PFSK-1 (cell line): ENCODE measurements around the gene ESR2.

Source experiments
- FOXP2 ChIP-seq: optimal IDR thresholded peaks from 2 replicates; pipeline ENCODE3; 2011; ENCODE audit warnings: borderline replicate concordance, control low read depth, inconsistent platforms; ENCODE audit not compliant: insufficient read depth; ENCODE audit errors: extremely low read length, extremely low read depth
- POLR2AphosphoS5 ChIP-seq: IDR thresholded peaks from 2 replicates; pipeline ENCODE4 v1.6.1; 2012; ENCODE audit warnings: low read depth, mild to moderate bottlenecking, control low read depth, low read length, moderate library complexity
- SIN3A ChIP-seq: IDR thresholded peaks from 2 replicates; pipeline ENCODE4 v1.6.1; 2012; ENCODE audit warnings: mild to moderate bottlenecking, low read length, moderate library complexity, borderline replicate concordance; ENCODE audit not compliant: insufficient read depth
- TAF1 ChIP-seq: IDR thresholded peaks from 2 replicates; pipeline ENCODE4 v1.6.1; 2012; ENCODE audit warnings: low read length, control low read depth, borderline replicate concordance; ENCODE audit not compliant: insufficient read depth
- TF ChIP-seq, protein P1 (sequence below), 2 experiments: IDR thresholded peaks; 2 replicates each; pipeline versions ENCODE4 v1.6.1 to v1.8.0; 2011 to 2012; ENCODE audit warnings: low read depth in 2 of 2, low read length in 2 of 2, control low read depth in 1 of 2, inconsistent platforms in 1 of 2, mild to moderate bottlenecking in 1 of 2, moderate library complexity in 1 of 2; ENCODE audit not compliant: insufficient read depth in 1 of 2

- TF ChIP-seq TAF1 (no peak), POLR2AphosphoS5 (no peak), SIN3A (no peak), FOXP2 (no peak)
- TF ChIP-seq, protein P1, sequence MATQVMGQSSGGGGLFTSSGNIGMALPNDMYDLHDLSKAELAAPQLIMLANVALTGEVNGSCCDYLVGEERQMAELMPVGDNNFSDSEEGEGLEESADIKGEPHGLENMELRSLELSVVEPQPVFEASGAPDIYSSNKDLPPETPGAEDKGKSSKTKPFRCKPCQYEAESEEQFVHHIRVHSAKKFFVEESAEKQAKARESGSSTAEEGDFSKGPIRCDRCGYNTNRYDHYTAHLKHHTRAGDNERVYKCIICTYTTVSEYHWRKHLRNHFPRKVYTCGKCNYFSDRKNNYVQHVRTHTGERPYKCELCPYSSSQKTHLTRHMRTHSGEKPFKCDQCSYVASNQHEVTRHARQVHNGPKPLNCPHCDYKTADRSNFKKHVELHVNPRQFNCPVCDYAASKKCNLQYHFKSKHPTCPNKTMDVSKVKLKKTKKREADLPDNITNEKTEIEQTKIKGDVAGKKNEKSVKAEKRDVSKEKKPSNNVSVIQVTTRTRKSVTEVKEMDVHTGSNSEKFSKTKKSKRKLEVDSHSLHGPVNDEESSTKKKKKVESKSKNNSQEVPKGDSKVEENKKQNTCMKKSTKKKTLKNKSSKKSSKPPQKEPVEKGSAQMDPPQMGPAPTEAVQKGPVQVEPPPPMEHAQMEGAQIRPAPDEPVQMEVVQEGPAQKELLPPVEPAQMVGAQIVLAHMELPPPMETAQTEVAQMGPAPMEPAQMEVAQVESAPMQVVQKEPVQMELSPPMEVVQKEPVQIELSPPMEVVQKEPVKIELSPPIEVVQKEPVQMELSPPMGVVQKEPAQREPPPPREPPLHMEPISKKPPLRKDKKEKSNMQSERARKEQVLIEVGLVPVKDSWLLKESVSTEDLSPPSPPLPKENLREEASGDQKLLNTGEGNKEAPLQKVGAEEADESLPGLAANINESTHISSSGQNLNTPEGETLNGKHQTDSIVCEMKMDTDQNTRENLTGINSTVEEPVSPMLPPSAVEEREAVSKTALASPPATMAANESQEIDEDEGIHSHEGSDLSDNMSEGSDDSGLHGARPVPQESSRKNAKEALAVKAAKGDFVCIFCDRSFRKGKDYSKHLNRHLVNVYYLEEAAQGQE (IDR thresholded peaks at IDR 0.05; ENCODE audit: insufficient read depth in 1 of 2, low read depth in 2 of 2, low read length in 2 of 2): no peak
Observed at GRCh38 chr14:64195199-64195598, 99.0 kb downstream of the ESR2 start.
